ENCODE results near the gene TEX55. TPM values are rescaled to one million over a fixed set of nuclear protein-coding genes. Genes with fewer than 3 reads are reported as not detected.
A peak's percentile ranks its signal among the peaks of the same experiment; 100 is the strongest.

Gene TEX55
- not detected for total RNA-seq
- polyA plus RNA-seq, result not detected
- long read RNA-seq, donor 1, result 0 reads
- long read RNA-seq, donor 2, result 0 reads
- long read RNA-seq, donor 3, result 0 reads
- long read RNA-seq, donor 4, result 0 reads
- long read RNA-seq, donor 5, result 0 reads
- long read RNA-seq, donor 6, result 0 reads
- long read RNA-seq, donor 7, result 0 reads
- long read RNA-seq, donor 8, result 0 reads
- long read RNA-seq, donor 9, result 0 reads
- long read RNA-seq, donor 10, result 0 reads

DNA sequence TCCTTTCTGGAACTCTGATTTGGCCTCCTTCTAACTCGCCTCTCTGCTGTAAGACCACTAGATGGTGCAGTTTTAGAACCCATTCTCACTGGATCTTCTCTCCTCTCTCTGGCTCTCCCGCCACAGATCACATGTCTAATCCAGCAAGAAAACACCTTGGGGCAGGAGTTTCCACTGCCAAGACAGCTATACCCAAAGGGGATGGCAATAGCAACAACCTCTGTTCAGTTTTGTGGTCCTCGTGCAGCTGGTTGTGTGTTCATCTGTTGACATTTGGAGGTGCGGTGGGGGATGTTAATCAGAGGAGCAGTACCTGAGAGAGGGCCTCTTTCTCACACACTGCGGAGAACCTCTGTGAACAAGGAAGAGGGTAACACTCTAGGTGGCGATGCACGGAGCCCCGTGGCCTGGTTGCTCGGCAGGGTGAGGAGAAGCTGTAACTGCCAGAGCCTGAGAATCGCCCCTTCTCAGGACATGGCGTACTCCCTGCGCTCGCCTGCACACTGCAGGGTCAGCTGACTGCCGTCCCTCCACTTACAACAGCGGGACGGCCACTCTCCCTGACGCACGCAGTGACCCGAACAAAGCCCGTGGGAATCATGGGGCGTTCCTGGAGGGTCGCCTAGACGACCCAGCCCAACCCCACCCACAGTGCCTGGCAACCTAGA is at the start of gene TEX55:
Gene TEX55 (plus strand): TSS at position 666 of the 668 bp plus-strand sequence. CDS start 25 bp downstream, outside the sequence.
- TF ChIP-seq, protein P1, sequence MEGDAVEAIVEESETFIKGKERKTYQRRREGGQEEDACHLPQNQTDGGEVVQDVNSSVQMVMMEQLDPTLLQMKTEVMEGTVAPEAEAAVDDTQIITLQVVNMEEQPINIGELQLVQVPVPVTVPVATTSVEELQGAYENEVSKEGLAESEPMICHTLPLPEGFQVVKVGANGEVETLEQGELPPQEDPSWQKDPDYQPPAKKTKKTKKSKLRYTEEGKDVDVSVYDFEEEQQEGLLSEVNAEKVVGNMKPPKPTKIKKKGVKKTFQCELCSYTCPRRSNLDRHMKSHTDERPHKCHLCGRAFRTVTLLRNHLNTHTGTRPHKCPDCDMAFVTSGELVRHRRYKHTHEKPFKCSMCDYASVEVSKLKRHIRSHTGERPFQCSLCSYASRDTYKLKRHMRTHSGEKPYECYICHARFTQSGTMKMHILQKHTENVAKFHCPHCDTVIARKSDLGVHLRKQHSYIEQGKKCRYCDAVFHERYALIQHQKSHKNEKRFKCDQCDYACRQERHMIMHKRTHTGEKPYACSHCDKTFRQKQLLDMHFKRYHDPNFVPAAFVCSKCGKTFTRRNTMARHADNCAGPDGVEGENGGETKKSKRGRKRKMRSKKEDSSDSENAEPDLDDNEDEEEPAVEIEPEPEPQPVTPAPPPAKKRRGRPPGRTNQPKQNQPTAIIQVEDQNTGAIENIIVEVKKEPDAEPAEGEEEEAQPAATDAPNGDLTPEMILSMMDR (IDR thresholded peaks at IDR 0.05), result peak in 4 of 7 experiments; percentile 33 to 57 (median 48)
- TF ChIP-seq EP300 (IDR thresholded peaks at IDR 0.05), result no peak
- TF ChIP-seq POLR2AphosphoS5 (IDR thresholded peaks at IDR 0.05), result peak in 1 of 3 donors; percentile 55
- no peak for TF ChIP-seq POLR2A (IDR thresholded peaks at IDR 0.05)
- no peaks in the 10 kb centered on the region for H3K4me1 ChIP-seq
- no peaks in the 10 kb centered on the region for H3K27me3 ChIP-seq
- no peak within 1 kb of the TSS for H3K27ac ChIP-seq
- no peak within 1 kb of the TSS for H3K4me3 ChIP-seq
- H3K36me3 ChIP-seq, result no peaks in the 10 kb centered on the region
- DNase-seq, result peak in 1 of 2 donors; percentile 73
- H3K9me3 ChIP-seq, result no peaks in the 10 kb centered on the region
- 73 to 79% (median 76%) methylated on average over 18 to 23 of the region's 23 CpGs for WGBS, 5 donors
- intact Hi-C loops (cut with DNase I; ENCODE audit: low total_unique reads), result no loop called here

DNA sequence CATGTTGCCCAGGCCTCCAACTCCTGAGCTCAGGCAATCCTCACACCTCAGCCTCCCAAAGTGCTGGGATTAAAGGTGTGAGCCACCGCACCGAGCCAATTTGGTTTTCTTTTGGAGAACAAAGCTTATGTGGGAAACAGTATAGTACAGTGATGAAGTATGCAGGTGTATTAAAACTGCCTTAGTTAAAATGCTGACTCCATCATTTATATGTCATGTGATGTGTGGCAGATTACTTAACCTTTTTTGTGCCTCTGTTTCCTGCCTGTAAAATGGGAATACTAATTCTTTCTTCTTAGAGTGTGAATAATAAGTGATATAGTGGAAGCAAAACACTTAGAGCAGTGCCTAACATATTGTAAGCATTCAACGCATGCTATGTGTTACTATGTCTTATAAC is 48.0 kb upstream of the TEX55 start:
- no peak overlapping the region for H3K27ac ChIP-seq
- no peaks in the 10 kb centered on the region for H3K36me3 ChIP-seq
- TF ChIP-seq EP300 (IDR thresholded peaks at IDR 0.05) (no peak), POLR2AphosphoS5 (IDR thresholded peaks at IDR 0.05) (no peak), POLR2A (IDR thresholded peaks at IDR 0.05) (no peak)
- TF ChIP-seq, protein P1 (IDR thresholded peaks at IDR 0.05), result no peak
- H3K27me3 ChIP-seq, result no peaks in the 10 kb centered on the region
- DNase-seq, result no peak
- H3K4me3 ChIP-seq, result no peak overlapping the region
- intact Hi-C loops (cut with DNase I; ENCODE audit: low total_unique reads), result loop anchor here (5.0 kb wide), 1 partner anchor 216 kb away; no protein-coding TSS in a partner anchor
- H3K4me1 ChIP-seq, result no peaks in the 10 kb centered on the region
- 90 to 98% (median 96%) methylated on average over 3 of the region's 3 CpGs for WGBS, 5 donors
- H3K9me3 ChIP-seq, result no peaks in the 10 kb centered on the region

DNA sequence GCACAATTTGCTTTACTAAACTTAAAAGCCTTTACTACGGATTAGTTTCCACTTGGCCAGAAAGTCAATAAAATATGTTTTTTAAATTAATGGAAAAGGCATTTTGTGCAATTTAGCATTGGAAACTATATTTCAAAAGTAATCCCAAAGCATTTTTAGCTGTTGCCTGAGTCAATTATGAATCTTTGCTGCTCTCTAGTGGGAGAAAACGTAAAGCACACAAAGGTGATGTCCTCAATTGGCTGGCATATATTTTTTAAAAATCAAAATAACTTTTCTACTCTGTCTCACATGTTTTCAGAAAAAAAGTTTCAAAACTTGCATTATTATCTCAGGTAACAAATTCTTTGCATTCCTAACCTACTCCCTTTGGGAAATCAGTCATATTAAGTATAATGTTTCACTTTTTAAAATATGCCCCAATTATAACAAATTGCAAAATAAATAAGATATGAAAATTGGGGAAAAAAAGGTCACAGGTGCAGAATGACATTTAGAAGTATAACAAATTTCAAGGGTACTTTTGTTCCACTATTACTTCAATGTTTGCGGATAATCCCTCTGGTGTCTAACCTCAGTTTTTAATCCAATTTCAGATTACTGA is 47.2 kb upstream of the TEX55 start:
- Histone ChIP-seq H3K36me3 (no peaks in the 10 kb centered on the region), H3K9me3 (no peaks in the 10 kb centered on the region), H3K27ac (no peak overlapping the region), H3K4me1 (no peaks in the 10 kb centered on the region), H3K4me3 (no peak overlapping the region), H3K27me3 (no peaks in the 10 kb centered on the region)
- TF ChIP-seq EP300 (IDR thresholded peaks at IDR 0.05) (no peak), POLR2AphosphoS5 (IDR thresholded peaks at IDR 0.05) (no peak), POLR2A (IDR thresholded peaks at IDR 0.05) (no peak)
- TF ChIP-seq, protein P1 (IDR thresholded peaks at IDR 0.05), result peak in 5 of 7 experiments; percentile 32 to 56 (median 45)
- DNase-seq, result peak in 1 of 2 donors; percentile 74
- 28 to 33% (median 30%) methylated on average over 3 of the region's 3 CpGs for WGBS, 5 donors
- intact Hi-C loops (cut with DNase I; ENCODE audit: low total_unique reads), result loop anchor here (5.0 kb wide), 1 partner anchor 216 kb away; no protein-coding TSS in a partner anchor

DNA sequence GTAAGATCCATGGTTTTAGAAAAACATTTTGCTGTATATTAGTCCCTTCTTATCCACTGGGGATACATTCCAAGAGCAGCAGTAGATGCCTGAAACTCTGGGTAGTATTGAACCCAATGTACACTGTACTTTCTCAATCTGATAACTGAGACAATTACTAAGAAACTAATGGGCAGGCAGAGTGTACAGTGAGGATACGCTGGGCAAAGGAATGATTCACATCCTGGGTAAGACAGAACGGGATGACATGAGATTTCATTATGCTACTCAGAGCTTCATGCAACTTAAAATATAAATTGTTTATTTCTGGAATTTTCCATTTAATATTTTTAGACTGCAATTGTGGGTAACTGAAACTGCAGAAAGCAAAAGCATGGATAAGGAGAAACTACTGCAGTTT is 46.2 kb upstream of the TEX55 start:
- WGBS, 5 donors, result 46 to 58% (median 54%) methylated on average over 2 of the region's 2 CpGs
- Histone ChIP-seq H3K36me3 (no peaks in the 10 kb centered on the region), H3K4me3 (no peak overlapping the region), H3K4me1 (no peaks in the 10 kb centered on the region), H3K27me3 (no peaks in the 10 kb centered on the region), H3K27ac (no peak overlapping the region), H3K9me3 (no peaks in the 10 kb centered on the region)
- no peak for DNase-seq
- intact Hi-C loops (cut with DNase I; ENCODE audit: low total_unique reads), result loop anchor here (5.0 kb wide), 1 partner anchor 217 kb away; no protein-coding TSS in a partner anchor
- TF ChIP-seq, protein P1 (IDR thresholded peaks at IDR 0.05), result no peak
- no peak for TF ChIP-seq POLR2AphosphoS5 (IDR thresholded peaks at IDR 0.05)
- TF ChIP-seq POLR2A (IDR thresholded peaks at IDR 0.05), result no peak
- no peak for TF ChIP-seq EP300 (IDR thresholded peaks at IDR 0.05)
